Left cardiac atrium (tissue), 4 donors: ENCODE results near the gene GORASP1. TPM values are rescaled to one million over a fixed set of nuclear protein-coding genes. Genes with fewer than 3 reads are reported as not detected.
A peak's percentile ranks its signal among the peaks of the same experiment; 100 is the strongest.

Source experiments
- ATAC-seq, 2 donors: fragments of 200-7000 bp; cut with Tn5 transposase; one replicate each; pipeline ENCODE4 v1.9.1; 2020; ENCODE audit warnings: mild to moderate bottlenecking in 2 of 2, moderate library complexity in 2 of 2
- DNase-seq: peaks from one replicate; pipeline ENCODE4 v3.0.0-alpha.2; 2020
- intact Hi-C, 2 donors: fragments of 100-400 bp; cut with DNase I; formaldehyde crosslinking; loops; one replicate each; pipeline versions ENCODE4 v1.14.1 to v1.15.1; 2022 to 2023
- total RNA-seq, 2 donors: library from RNA; stranded (reverse); fragmentation: NEBNext Ultra II Directional; extraction: Animal tissue kit (Norgen Biotek cat#: 25700); gene quantifications; one replicate each; pipeline ENCODE4 v1.2.1, GENCODE V29; 2021
- donor health status: DM: no; HTN: yes; CAD: no.
- donor health status: DM: no; HTN: yes; CAD: no; lungs with severe emphysema.
- donor health status: DM: yes; HTN: yes; CAD: no.
- donor health status: Dilated cardiomyopathy.

The GORASP1 gene
- total RNA-seq, 2 donors from 2014 or later, result 39.0 to 49.1 TPM

DNA sequence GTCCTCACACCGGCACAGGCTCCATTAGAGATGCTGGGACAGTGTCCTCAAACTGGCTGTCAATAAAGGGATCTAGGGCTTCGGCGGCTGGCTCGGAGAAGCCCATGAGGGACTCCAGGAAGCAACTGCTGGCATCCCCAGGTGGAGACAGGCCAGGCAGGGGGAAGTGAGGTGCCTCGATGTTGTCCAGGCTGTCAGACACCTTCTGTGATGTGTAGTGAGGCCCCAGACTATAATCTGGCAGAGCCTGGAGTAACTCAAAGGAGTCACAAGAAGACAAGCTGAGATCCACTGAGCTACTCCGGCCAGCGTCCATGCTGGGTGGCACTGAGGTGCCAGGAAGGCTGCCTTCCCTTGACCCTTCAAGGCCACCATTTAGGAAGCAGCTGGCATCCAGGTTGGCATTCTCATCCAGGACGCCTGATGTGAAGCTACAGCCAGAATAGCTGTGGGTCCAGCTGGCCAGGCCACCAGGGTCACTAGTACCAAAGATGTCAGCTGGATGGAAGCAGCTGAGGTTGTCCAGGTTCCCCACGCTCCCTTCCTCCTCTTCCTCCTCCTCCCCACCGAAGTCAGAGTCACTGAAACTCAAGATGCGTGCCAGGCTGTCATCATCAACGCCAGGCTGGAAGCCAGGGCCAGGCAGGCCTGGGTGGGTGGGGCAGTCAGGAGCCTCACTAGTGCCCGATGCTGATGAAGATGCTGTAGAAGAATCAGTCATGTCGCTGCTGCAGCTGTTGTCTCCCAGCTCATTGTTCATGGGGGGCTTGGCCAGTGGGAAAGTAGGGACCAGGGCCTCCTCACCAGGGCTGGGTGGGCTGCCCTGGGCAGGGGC is 35.8 kb upstream of the GORASP1 start:
- intact Hi-C loops, result loop anchor here in 1 of 2 donors (5.0 kb wide), 1 partner anchor 39 kb away; no protein-coding TSS in a partner anchor
- peak; percentile 23 for DNase-seq
- no peak for ATAC-seq

DNA sequence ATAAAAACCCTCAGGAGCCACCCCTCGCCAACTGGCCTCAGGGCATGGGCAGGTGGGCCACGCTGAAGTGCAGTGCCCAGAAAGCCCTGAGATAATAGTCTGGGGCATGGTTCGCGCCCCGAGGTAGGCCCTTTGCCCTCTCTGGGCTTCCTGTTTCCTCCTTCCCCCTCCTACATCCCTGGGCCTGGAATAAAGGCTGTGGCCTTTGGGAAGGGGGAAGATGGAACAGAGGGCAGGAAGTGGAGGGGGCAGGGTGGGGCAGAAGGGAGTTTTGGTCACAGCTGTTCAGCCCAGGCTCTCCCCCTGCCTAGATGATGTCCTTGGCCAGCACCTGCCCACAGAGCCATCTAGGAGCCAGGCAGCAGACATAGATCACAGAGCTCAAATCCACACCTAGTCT is 34.6 kb upstream of the GORASP1 start:
- ATAC-seq, result peak in 1 of 2 donors; percentile 1
- intact Hi-C loops, result loop anchor here in 1 of 2 donors (5.0 kb wide), 1 partner anchor 40 kb away; no protein-coding TSS in a partner anchor
- peak; percentile 34 for DNase-seq

DNA sequence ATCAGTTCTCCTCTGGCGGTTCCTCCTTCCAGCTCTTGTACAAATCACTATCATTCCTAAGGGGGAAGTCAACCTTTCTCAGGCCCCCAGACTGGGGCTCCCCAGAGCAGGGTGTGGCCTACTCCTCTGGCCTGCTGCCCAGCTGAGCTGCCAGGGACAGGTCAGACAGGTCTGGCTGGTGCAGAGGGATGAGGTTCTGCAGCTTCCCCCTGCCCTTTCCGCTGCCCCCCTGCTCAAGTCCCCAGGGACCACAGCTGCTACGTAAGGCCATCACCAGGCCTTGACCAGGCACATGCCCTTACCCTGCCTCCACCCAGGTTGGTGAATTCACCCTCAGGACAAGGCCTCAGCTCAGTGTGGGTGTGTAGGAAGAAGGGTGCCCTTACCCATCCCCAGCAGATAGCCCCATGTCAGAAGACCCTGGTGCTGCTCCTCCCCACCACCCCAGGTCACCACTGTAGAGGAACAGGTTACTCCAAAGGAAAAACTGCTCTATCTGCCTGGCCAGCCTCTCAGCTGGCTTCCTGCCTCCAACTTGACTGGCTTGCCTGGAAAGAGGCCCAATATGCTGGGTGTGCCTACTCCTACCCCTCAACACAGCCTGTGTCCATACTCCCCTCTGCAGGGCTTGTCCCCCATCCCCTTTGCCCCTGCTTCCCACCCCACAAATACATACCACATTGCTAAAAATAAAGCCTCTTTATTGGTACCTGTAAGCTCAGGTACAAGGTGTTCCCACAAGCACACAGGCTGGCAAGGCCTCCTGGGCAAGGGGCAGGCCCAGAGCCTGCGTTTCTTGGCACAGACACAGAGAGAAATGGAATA is 34.0 kb upstream of the GORASP1 start:
- intact Hi-C loops, result loop anchor here in 1 of 2 donors (5.0 kb wide), 1 partner anchor 41 kb away; no protein-coding TSS in a partner anchor
- peak; percentile 78 for DNase-seq
- peak; percentile 25 to 46 for ATAC-seq

DNA sequence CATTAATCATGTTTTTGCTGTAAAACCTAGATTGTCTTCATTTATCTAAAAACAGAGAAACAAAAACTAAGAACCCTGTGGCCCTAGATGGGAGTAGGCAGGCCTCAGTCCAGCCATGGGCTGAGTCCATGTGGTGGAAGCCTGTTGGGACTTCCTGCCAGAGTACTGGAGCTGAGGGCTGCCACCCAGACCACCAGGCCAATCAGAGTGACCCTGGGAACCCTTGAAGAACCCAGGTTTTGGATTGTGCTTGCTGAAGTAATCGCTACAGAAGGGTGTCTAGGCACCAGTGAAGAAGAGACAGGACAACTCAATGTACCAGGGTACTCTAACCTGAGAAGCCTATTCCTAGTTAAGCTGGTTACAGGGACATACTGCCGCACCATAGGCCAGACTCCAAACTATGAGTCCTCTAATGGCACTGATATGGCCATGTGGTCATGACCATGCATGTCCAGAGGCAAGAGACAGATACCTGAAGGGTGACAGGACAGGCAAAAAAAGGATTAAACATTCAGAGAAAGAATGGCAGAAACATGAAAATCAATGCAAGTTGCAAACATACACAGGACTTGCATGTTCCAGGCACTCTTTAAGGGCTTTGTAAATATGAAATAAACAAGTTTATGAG is 33.0 kb upstream of the GORASP1 start:
- intact Hi-C loops, result loop anchor here in 1 of 2 donors (5.0 kb wide), 1 partner anchor 42 kb away; no protein-coding TSS in a partner anchor
- no peak for ATAC-seq
- DNase-seq, result peak; percentile 22

DNA sequence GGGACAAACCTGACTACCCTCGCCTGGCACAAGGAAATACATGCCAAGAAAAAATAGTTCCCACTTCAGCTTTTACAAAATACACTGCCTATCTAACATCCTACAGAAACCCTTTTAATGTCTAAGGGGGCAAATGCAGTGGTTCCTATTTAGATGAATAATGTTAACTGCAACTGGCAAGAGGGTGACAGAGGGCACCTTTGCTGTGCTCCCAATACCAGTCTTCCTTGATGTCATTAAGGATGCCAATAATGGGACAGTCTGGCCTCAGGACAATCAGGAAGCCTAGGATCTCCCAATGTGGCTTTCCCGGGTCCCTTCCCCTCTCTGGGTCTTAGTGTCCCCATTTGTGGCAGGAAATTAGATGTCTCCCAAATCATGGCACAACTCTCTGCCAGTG is 32.0 kb upstream of the GORASP1 start:
- intact Hi-C loops, result no loop called here
- DNase-seq (no peak), ATAC-seq (no peak)

DNA sequence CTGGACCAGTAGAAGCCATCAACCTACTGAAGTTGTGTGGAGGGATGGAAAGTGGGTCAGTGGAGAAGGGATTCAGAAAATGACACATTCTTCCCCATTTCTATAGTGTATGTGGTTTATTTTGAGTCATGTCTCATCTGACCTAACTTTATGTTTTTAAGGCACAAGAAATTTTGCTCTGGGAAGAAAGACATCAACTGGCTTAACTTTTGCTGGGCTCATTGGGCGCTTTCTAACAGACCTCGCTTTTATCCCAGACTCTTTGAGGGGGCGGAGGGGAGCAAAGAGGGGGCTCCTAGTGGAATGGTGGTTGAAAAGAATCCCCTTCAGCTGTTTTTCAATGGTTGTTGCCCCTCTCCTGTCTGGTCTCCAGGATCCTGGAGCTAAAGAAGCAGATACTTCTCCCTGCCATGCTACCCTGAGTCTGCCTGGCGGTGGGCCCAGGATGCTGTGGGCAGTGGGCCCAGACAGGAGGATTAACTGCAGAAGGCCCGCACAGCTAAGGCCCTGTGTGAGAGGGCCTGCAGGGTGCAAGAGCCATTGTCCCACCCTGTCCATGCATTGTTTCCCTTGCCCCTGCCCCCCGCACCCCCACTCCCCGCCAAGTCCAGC is 31.5 kb upstream of the GORASP1 start:
- DNase-seq, result peak; percentile 64
- ATAC-seq, result peak; percentile 25 to 56
- intact Hi-C loops, result no loop called here

DNA sequence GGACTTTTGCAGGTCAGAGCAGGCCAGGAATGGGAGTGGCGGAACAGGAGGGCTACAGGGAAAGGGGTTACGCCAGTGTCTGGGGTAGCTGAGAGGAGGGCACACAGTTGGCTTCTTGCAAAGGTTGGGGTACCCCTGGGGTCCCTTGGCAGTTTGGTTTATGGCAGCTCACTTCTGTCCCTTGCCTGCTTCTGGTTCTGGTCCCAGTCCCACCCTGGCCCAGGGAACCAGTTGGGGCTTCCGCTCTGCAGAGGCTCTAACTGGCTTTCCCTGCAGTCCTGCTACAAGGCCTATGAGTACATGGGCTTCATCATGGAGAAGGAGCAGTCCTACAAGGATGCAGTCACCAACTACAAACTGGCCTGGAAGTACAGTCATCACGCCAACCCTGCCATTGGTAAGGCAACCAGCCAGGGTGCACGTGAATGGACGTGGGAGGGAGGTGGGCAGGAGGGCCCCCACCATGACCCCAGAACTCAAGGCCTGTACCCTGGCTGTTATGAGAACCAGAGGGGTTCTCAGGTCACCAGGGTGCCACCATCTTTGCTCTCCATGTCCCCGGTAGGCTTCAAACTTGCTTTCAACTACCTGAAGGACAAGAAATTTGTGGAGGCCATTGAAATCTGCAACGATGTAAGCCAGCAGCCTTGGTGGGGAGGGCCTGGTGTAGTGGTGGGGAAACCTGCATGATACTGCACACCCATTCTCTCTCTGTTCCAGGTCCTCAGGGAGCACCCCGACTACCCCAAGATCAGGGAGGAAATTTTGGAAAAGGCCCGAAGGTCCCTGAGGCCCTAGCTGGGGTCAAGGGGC is 30.8 kb upstream of the GORASP1 start:
- DNase-seq (peak; percentile 21), ATAC-seq (no peak)
- intact Hi-C loops, result no loop called here

DNA sequence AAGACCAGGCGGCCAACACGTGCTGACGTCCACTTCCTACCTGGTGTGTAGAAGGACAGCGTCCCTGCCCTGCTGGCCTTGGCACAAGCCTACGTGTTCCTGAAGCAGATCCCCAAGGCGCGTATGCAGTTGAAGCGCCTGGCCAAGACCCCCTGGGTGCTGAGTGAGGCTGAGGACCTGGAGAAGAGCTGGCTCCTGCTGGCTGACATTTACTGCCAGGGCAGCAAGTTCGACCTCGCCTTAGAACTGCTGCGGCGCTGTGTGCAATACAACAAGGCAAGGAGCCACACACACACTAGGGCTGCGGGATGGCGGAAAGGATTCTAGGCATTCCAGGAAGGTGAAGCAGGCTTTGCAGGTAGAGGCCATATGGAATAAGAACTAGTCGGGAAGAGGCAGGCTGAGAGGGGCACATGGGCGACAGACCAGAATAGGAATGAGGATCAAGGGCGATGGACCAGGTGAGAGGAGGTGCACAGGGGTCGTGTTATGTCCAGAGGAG is 30.1 kb upstream of the GORASP1 start:
- intact Hi-C loops, result no loop called here
- DNase-seq (peak; percentile 30), ATAC-seq (no peak)

DNA sequence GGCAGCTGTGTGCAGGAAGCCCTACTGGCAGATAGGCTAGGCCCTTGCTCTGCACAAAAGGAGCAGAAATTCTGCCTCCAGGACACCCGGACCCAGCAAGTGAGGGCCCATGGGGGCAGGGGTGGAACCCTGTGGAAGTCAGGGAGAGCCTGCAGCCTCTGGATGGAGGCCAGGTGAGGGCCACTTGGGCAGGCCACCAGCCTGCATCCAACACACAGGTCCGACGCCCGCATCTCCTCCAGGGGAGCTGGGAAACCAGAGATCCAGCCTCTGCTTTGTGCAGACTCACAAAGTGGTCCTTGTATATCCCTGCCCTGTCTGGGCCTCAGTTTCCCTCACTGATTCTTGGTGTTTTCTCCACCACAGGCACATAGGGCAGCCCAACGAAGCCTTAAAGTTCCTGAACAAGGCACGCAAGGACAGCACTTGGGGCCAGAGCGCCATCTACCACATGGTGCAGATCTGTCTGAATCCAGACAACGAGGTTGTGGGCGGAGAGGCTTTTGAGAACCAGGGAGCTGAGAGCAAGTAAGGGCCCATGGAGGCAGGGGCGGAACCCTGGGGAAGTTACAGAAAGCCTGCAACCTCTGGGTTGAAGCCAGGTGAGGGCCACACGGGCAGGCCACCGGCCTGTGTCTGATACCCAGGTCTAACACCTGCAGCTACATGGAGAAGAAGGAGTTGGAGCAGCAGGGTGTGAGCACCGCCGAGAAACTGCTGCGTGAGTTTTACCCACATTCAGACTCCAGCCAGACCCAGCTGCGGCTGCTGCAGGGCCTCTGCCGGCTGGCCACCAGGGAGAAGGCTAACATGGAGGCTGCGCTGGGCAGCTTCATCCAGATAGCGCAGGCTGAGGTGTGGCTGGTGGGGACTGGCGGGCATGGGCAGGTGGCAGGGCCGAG is 29.4 kb upstream of the GORASP1 start:
- ATAC-seq (no peak), DNase-seq (peak; percentile 23)
- intact Hi-C loops, result no loop called here

DNA sequence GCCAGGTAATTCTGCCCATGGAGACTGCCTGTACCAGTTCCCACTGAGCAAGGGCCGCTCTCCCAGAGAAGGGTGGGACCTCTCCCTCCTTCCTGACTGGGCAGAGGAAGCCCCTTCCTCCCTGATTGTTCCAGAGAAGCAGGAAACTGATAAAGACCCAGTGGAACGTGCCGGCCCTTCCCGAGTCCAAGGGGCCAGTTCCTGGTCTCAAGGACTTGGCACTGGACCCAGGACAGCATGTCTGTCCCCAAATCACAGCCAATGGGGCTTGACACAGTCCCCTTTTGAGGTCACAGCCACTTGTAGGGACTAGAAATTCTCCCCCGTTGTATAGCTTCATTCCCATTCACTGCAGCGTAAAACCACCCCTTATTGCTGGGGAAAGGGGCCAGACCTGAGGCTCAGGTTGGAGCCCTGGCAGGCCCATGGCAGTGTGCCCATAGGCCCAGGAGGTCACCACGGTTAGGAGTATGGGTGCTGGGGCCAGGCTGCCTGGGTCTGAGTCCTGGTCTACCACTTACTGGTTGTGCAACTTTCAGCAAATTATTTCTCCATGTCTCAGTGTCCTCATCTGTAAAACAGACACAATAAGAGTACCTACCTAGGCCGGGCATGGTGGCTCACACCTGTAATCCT is 27.9 kb upstream of the GORASP1 start:
- DNase-seq (peak; percentile 82), ATAC-seq (peak; percentile 6 to 43)
- intact Hi-C loops, result no loop called here

DNA sequence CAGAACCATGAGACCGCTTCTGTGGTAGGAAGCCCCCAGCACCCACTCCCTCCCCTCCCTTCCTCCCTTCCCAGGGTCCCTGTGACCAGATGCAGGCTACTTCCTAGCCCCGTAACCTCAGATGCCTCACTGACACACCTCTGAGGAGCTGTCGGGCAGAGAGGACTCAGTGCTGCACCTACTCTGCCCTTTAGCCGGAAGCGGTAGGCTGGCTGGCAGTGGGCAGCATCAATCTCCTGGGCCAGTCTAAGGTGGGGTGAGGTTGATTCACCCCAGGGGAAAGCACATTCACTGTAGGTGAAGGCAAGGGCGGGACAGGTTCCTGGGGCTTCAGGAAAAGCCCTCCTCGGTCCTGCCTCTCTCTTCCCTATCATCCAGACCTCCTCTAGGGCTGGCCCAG is 26.9 kb upstream of the GORASP1 start:
- DNase-seq (peak; percentile 17), ATAC-seq (no peak)
- intact Hi-C loops, result no loop called here

DNA sequence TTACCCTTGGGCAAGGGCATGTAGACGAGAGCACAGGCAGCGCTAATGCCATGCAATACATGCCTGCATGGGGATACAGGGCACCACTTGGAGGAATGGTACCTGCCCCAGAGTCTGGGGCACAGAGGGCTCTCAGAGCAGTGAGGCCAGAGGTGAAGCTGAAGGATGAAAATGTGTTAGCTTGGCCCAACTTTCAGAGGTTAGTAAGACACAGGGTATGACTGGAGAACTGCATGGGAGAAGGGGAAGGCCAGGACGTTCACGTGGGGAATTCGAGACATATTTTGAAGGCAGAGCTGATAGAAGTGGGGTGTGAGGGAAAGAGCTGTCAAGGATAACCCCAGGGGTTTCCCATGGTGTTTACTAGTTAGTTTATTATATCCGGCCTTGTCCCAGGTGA is 26.4 kb upstream of the GORASP1 start:
- peak; percentile 6 for DNase-seq
- intact Hi-C loops, result no loop called here
- ATAC-seq, result no peak

DNA sequence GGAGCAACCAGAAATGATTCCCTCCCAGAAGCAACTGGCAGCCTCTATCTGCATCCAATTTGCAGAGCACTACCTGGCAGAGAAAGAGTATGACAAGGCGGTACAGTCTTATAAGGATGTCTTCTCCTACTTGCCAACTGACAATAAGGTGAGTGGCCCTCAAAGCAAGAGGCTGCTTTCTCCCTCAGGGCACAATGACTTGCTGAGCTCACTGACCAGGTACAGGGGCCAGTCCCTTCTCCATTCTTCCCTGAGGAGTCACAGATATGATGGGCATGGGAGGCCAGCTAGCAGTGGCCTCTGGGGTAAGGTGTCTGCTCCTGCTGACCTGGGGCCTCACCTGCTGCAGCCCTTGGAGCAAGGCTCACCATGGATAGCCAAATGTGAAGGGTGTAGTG is 25.7 kb upstream of the GORASP1 start:
- ATAC-seq (no peak), DNase-seq (peak; percentile 13)
- intact Hi-C loops, result no loop called here

DNA sequence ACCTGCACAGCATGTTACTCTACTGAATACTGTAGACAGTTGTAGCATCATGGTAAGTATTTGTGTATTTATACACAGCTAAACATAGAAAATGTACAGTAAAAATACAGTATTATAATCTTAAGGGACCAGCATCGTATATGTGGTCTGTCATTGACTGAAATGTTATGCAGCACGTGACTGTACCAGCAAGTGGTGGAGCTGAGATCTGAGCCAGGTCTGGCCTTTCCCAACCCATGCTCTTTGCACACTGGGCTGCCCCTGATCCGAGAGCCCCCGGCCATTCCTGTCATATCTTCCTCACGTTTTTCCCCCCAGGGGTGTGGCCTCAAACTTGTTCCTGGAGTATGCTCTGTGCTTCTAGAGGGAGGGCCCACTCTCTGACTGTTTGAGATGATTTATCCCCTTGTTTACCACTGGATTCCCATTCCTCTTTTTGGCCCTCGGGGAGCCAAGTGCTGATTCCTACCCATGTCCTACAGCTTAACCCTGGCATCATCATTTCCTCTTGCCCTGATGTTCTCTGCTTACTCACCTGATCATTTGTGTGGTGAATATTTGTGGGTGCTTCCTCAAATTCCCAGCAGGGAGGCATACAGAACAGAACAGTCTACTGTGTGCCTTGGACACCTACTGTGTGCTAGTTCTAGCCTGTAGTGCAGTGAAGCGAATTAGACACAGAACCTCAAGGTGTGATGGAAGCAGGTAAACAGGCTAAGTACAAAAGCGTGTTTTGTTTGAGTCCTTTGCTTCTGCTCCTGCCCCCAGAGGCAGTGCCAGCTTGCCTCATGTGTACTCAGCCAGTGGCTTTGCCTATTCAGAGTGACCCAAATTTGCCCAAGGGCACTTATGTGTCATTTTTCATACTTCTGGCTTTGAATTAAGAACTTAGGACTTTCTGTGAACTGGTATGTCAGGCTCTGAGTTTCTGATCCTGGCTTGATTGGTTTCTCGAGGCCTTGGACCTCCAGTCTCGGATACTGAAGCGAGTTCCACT is 25.0 kb upstream of the GORASP1 start:
- peak; percentile 7 for DNase-seq
- ATAC-seq, result no peak
- intact Hi-C loops, result no loop called here

DNA sequence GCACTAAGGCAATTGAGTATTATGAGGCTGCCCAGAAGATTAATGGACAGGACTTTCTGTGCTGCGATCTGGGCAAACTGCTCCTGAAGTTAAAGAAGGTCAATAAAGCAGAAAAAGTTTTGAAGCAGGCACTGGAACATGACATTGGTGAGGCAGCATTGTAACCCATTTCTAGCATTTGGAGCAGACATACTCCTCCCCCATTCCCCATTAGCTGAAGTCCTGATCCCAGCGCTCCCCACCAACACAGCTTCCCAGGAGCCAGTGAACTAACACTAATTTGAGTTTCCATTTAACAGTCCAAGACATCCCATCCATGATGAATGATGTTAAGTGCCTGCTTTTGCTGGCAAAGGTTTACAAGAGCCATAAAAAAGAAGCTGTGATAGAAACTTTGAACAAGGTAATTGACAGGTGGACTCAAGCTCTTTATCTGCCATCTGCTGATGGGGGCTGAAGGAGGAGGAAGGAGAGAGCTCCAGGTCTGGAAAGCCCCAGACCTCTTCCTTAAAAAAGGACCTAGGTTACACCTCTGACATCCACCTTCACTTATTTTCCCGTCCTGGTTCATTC is 23.4 kb upstream of the GORASP1 start:
- DNase-seq (peak; percentile 1), ATAC-seq (no peak)
- intact Hi-C loops, result no loop called here
